Measurements from ENCODE around the gene LDB3.

LDB3 gene

GRCh38 chr10:86775056-86775869 is 107.0 kb downstream of the LDB3 start:
- FAIRE-seq, result no peak

DNA sequence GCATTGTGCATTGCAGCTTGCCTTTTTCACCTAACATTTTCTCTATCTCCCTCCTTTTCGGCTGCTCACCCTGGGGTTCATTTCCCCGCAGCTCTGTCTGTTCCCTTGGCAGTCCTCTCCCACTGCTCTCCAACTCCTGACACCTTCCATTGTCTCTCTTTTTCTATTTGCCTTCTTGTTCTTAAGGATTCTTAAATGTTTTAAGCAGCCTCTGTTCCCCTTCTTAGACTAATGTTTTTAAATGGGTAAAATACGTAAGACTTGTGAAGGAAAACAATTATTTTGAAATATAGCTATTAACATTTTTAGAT is 107.5 kb downstream of the LDB3 start:
- FAIRE-seq, result no peak

GRCh38 chr10:86779220-86780017 is 111.1 kb downstream of the LDB3 start:
- FAIRE-seq, result no peak

- no peak for FAIRE-seq
Measured at GRCh38 chr10:86782701-86783418, 114.5 kb downstream of the LDB3 start.

DNA sequence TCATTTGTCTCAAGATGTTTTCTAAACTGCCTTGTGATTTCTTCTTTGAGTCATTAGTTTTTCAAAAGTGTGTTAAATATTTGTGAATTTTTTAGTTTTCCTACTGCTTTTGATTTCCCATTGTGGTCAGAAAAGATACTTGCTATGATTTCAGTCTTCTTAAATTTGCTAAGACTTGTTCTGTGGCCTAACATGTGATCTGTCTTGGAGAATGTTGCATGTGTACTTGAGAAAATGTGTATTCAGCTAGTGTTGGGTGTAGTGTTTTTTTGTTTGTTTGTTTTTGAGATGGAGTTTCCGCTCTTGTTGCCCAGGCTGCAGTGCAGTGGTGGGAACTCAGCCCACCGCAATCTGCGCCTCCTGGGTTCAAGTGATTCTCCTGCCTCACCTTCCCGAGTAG is 116.7 kb downstream of the LDB3 start:
- no peak for FAIRE-seq
